ENCODE data around the gene BET1L. TPM values are rescaled to one million over a fixed set of nuclear protein-coding genes. Genes with fewer than 3 reads are reported as not detected.
"Not testable (repeated sequence)": the region's sequence is repeated elsewhere in the genome, so short reads cannot be mapped to it uniquely, and the experiment has no call there.

The BET1L gene
- total RNA-seq, 1 donor from 2014 or later = 16.3 TPM

DNA sequence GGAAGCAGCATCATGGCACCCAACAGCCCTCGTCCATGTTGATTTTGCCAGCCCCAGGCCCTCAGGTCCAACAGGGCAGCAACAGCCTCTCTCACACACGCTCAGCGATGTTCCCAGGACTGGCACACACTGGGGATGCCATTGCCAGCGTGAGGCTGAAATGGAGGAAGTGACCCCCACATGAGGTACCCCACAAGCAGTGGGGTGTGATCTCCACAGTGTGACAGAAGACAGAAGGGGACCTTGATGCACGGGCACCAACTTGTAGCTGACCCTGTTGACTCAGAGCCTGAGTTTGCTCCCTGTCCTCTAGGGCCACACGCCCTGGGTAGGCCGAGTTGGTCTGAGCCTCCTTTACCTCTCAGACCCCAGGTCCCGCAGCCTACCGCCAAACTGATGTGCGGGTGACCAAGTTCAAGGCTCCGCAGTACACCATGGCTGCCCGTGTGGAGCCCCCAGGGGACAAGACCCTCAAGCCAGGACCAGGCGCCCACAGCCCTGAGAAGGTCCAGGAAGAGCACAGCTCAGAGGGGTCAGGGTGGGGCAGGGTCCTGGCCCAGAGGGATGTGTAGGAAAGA, 8.1 kb downstream of the BET1L start:
- DNase-seq (ENCODE audit: low read depth) = no peak
- FAIRE-seq = peak; percentile 32
- no peaks in the 10 kb centered on the region for H3K27me3 ChIP-seq (ENCODE audit: control insufficient read depth, insufficient read depth, low read length)
- TF ChIP-seq, protein P1, sequence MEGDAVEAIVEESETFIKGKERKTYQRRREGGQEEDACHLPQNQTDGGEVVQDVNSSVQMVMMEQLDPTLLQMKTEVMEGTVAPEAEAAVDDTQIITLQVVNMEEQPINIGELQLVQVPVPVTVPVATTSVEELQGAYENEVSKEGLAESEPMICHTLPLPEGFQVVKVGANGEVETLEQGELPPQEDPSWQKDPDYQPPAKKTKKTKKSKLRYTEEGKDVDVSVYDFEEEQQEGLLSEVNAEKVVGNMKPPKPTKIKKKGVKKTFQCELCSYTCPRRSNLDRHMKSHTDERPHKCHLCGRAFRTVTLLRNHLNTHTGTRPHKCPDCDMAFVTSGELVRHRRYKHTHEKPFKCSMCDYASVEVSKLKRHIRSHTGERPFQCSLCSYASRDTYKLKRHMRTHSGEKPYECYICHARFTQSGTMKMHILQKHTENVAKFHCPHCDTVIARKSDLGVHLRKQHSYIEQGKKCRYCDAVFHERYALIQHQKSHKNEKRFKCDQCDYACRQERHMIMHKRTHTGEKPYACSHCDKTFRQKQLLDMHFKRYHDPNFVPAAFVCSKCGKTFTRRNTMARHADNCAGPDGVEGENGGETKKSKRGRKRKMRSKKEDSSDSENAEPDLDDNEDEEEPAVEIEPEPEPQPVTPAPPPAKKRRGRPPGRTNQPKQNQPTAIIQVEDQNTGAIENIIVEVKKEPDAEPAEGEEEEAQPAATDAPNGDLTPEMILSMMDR (IDR thresholded peaks at IDR 0.05; ENCODE audit: insufficient read depth, low read length, severe bottlenecking) = no peak
- peaks cover 8% of the 10 kb centered on the region for H3K36me3 ChIP-seq (ENCODE audit: control insufficient read depth, insufficient read depth, low read length)
- no peak overlapping the region for H3K4me3 ChIP-seq (ENCODE audit: low read depth, low read length)

DNA sequence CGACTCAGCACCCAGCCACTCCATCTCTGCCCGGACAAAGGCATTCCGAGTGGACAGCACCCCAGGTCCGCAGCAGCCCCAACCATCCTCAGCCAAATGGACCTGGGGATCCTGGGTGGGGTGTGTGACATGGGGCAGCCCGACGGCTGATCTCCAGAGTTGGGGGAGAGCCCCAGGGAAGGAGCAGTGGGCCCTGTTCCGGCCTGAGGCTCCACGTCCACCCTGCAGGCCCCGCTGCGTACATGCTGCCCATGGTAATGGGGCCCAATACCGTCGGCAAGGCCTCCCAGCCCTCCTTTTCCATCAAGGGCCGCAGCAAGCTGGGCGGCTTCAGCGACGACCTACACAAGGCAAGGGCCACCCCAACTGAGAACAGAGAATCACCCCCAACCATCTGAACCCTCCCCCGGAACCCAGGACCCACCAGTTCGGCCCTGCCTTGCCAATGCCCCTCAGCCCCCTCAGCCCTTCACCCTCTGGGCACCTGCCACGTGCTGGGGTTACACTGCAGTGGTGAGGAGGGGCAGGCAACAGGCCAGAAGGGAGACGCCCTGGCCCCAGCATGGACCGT, 8.9 kb downstream of the BET1L start:
- Histone ChIP-seq H3K4me3 (ENCODE audit: low read depth, low read length) (no peak overlapping the region), H3K36me3 (ENCODE audit: control insufficient read depth, insufficient read depth, low read length) (peaks cover 5% of the 10 kb centered on the region), H3K27me3 (ENCODE audit: control insufficient read depth, insufficient read depth, low read length) (no peaks in the 10 kb centered on the region)
- TF ChIP-seq, protein P1 (IDR thresholded peaks at IDR 0.05; ENCODE audit: insufficient read depth, low read length, severe bottlenecking) = no peak
- no peak for DNase-seq (ENCODE audit: low read depth)
- no peak for FAIRE-seq

DNA sequence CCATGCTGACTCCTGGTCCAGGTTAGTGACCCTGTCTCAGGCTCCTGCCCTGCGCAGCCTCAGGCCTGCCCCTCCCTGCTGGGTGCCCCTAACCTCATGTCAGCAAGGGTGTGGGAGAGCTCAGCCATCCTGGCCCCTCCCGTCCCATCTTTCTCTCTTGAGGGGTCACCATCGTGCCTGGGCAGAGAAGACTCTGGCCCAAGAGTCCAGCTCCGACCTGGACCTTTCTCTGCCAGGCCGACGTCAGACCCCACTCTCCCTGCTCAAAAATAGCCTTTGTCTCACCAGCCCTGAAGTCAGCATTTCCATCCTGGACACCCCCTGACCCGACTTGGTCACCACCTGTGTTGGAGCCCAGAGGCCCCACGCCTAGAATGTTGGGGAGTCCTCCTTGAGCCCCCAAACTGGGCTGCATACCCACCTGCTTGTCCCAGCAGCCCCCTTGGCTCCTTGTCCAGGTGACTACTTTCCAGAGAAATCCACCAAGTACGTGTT, 9.4 kb downstream of the BET1L start:
- no peaks in the 10 kb centered on the region for H3K27me3 ChIP-seq (ENCODE audit: control insufficient read depth, insufficient read depth, low read length)
- H3K4me3 ChIP-seq (ENCODE audit: low read depth, low read length) = no peak overlapping the region
- peaks cover 3% of the 10 kb centered on the region for H3K36me3 ChIP-seq (ENCODE audit: control insufficient read depth, insufficient read depth, low read length)
- TF ChIP-seq, protein P1 (IDR thresholded peaks at IDR 0.05; ENCODE audit: insufficient read depth, low read length, severe bottlenecking) = no peak
- DNase-seq (ENCODE audit: low read depth) (no peak), FAIRE-seq (no peak)

DNA sequence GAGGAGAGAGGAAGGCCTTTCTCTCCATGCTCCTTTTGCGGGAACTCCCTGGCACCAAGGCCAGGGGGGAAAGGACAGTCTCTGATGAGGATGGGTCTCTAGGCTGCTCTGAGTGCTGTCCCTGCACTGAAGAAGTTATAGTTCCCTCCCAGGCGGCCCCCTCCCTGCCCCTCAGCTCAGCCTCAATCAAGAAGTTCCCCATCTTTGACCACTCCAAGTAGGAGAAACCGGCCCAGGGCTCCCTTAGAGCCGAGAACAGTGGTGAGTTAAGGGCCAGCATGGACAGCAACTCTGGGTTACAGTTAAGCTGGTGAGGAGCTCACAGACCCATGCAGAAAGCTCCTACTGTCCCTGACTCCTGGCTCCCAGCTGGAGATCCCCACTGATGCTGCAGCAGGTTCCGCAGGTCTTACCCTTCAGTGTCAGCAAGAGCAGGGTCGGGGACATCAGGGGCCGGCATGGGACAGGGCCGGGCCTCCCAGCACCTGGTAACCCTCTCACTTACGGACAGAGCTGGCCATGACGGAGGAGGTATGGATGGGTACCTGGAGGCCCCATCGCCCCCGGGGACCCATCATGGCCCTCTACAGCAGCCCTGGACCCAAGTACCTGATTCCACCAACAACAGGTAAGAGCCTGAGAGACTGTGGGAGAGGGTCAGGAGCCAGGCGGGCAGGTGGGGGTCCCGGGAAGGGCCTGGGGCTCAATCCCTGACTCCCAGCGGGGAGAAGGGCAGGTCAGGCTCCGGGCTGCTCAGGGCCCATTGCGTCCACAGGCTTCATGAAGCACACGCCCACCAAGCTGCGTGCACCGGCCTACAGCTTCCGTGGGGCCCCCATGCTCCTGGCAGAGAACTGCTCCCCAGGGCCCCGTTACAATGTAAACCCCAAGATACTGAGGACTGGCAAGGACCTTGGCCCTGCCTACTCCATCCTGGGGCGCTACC, 10.1 kb downstream of the BET1L start:
- Histone ChIP-seq H3K36me3 (ENCODE audit: control insufficient read depth, insufficient read depth, low read length) (no peaks in the 10 kb centered on the region), H3K4me3 (ENCODE audit: low read depth, low read length) (no peak overlapping the region), H3K27me3 (ENCODE audit: control insufficient read depth, insufficient read depth, low read length) (no peaks in the 10 kb centered on the region)
- TF ChIP-seq, protein P1 (IDR thresholded peaks at IDR 0.05; ENCODE audit: insufficient read depth, low read length, severe bottlenecking) = no peak
- FAIRE-seq = no peak
- DNase-seq (ENCODE audit: low read depth) = no peak

DNA sequence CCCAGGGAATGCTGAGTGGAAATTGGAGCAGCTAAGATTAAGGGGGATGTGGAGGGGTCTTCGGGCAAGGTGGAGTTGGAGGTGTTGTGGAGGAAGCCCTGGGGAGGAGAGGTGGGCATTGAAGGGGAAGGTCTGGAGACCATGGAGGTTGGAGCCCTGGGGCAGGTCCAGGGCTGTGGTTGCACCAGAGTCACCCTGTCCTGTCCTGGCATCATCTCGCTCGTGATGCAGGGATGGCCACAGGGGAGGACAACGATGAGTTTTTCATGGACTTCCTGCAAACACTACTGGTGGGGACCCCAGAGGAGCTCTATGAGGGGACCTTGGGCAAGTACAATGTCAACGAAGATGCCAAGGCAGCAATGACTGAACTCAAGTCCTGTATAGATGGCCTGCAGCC, 13.7 kb downstream of the BET1L start:
- FAIRE-seq = peak; percentile 89
- H3K27me3 ChIP-seq (ENCODE audit: control insufficient read depth, insufficient read depth, low read length); H3K36me3 ChIP-seq (ENCODE audit: control insufficient read depth, insufficient read depth, low read length); H3K4me3 ChIP-seq (ENCODE audit: low read depth, low read length); DNase-seq (ENCODE audit: low read depth): not testable (repeated sequence)

DNA sequence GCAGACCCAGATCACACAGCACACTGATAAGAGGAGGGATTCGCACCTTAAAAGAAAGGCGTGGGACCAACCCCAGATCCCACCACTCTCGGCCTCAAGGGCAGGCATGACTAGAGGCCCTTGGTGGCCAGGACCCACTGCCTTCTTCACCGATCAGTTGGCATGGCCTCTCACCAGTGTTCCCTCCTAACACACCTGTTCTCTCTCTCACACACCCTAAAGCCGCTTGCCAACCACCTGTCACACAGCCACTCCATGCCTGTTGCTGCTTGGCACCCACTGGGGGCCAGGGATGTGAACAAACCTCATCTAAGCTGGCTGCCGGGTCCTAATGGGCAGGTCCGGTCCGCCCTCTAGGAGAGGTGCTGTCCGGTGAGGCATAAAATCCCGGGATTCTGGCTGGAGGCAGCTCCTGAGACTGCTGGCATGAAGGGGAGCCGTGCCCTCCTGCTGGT, 14.5 kb downstream of the BET1L start, which contains the start of gene SCGB1C1:
TSS of gene SCGB1C1 (plus strand) at position 405 of the 455 bp plus-strand sequence. CDS start at position 427, 22 bp downstream.
- not testable (repeated sequence) for DNase-seq (ENCODE audit: low read depth); H3K4me3 ChIP-seq (ENCODE audit: low read depth, low read length); H3K27me3 ChIP-seq (ENCODE audit: control insufficient read depth, insufficient read depth, low read length); H3K36me3 ChIP-seq (ENCODE audit: control insufficient read depth, insufficient read depth, low read length)
- FAIRE-seq = peak; percentile 62

All from bronchial epithelial cell (primary cell).